Endothelial cell of umbilical vein (primary cell): ENCODE data around the gene KCNS3. TPM values are rescaled to one million over a fixed set of nuclear protein-coding genes. Genes with fewer than 3 reads are reported as not detected.

Experiments used
- BruUV-seq: library from RNA; stranded (reverse); fragments of 400-500 nt; replicated peaks from 2 replicates; lab custom pipeline; 2021; lab: Mats Ljungman, UMichigan
- CTCF ChIA-PET: fragments of 300-600, 350-600 bp; sonication (Branson Sonifier 250); formaldehyde crosslinking; loops from one replicate; lab custom pipeline; 2021; ENCODE audit warnings: antibody characterized with exemption, inconsistent platforms; lab: Charles Lee
- POLR2A ChIA-PET: fragments of 300-600, 350-600 bp; sonication (Branson Sonifier 250); formaldehyde crosslinking; loops from one replicate; lab custom pipeline; 2021; ENCODE audit warnings: antibody characterized with exemption, inconsistent platforms; lab: Charles Lee
- DNase-seq: peaks from one replicate; pipeline ENCODE4 v3.0.0-alpha.2; 2011; ENCODE audit warnings: low read depth, low spot score
- FAIRE-seq: peaks from 2 replicates; lab custom pipeline; 2011; peaks lifted over from hg19 to GRCh38; lab: Jason Lieb, UNC
- H2AFZ ChIP-seq: 2 replicates; pipeline ENCODE4 v1.6.0; 2012; ENCODE audit warnings: low read depth, low read length, control low read depth, inconsistent platforms
- H3K27ac ChIP-seq: 2 replicates; pipeline ENCODE4 v1.5.1; 2011; ENCODE audit warnings: low read depth, mild to moderate bottlenecking, control low read depth, low read length, moderate library complexity; ENCODE audit not compliant: insufficient read depth
- H3K27me3 ChIP-seq, 2 experiments: 2 replicates each; pipeline versions ENCODE4 v1.6.0 to v1.6.1; 2011; ENCODE audit warnings: low read length in 2 of 2, mixed read lengths in 1 of 2; ENCODE audit not compliant: control insufficient read depth in 2 of 2, insufficient read depth in 2 of 2
- H3K36me3 ChIP-seq, 2 experiments: 2 replicates in 1 of 2; 3 replicates in 1 of 2; pipeline ENCODE4 v1.5.1; 2011; ENCODE audit warnings: low read length in 2 of 2, mild to moderate bottlenecking in 1 of 2, moderate library complexity in 1 of 2; ENCODE audit not compliant: control insufficient read depth in 2 of 2, insufficient read depth in 2 of 2; ENCODE audit errors: extremely low read depth in 1 of 2
- H3K4me1 ChIP-seq: 3 replicates; pipeline ENCODE4 v1.5.1; 2011; ENCODE audit warnings: mild to moderate bottlenecking, low read length; ENCODE audit not compliant: control insufficient read depth, insufficient read depth; ENCODE audit errors: extremely low read depth
- H3K4me2 ChIP-seq: 2 replicates; pipeline ENCODE4 v1.6.1; 2011; ENCODE audit warnings: low read length, control low read depth, mixed read lengths; ENCODE audit not compliant: insufficient read depth
- H3K4me3 ChIP-seq, 3 experiments: fragments of 200-600 bp in 1 of 3; sonication (generic), shearing (Covaris generic) in 1 of 3; replicated peaks in 1 of 3; 2 replicates each; pipeline ENCODE4 v1.5.1; 2011 to 2016; ENCODE audit warnings: control low read depth in 3 of 3, low read length in 3 of 3, mild to moderate bottlenecking in 2 of 3, inconsistent platforms in 1 of 3, low read depth in 1 of 3, moderate library complexity in 1 of 3; ENCODE audit not compliant: insufficient read depth in 1 of 3
- H3K79me2 ChIP-seq: 2 replicates; pipeline ENCODE4 v1.6.0; 2012; ENCODE audit warnings: low read length, inconsistent platforms; ENCODE audit not compliant: control insufficient read depth, insufficient read depth
- H3K9ac ChIP-seq: replicated peaks from 2 replicates; pipeline ENCODE3; 2011; ENCODE audit warnings: low read length, control low read depth; ENCODE audit not compliant: insufficient read depth; ENCODE audit errors: extremely low read depth
- H3K9me1 ChIP-seq: replicated peaks from 3 replicates; pipeline ENCODE4 v1.6.0; 2011; ENCODE audit warnings: mild to moderate bottlenecking, low read length; ENCODE audit not compliant: control insufficient read depth, insufficient read depth; ENCODE audit errors: extremely low read depth
- H3K9me3 ChIP-seq: replicated peaks from 2 replicates; pipeline ENCODE4 v1.5.1; 2012; ENCODE audit warnings: low read length, inconsistent platforms; ENCODE audit not compliant: control insufficient read depth, insufficient read depth
- H4K20me1 ChIP-seq: replicated peaks from 2 replicates; pipeline ENCODE3; 2011; ENCODE audit warnings: mild to moderate bottlenecking, low read length; ENCODE audit not compliant: control insufficient read depth, insufficient read depth; ENCODE audit errors: extremely low read depth
- CTCF ChIP-seq, 2 donors: IDR thresholded peaks; 1 replicate in 1 of 2; 2 replicates in 1 of 2; pipeline ENCODE4 v1.5.1; 2011; ENCODE audit warnings: low read length in 2 of 2, mild to moderate bottlenecking in 2 of 2, moderate library complexity in 2 of 2, control low read depth in 1 of 2, inconsistent platforms in 1 of 2, low read depth in 1 of 2; ENCODE audit not compliant: insufficient read depth in 1 of 2; ENCODE audit errors: extremely low read depth in 1 of 2
- EZH2 ChIP-seq: IDR thresholded peaks from 2 replicates; pipeline ENCODE4 v1.6.1; 2012; ENCODE audit warnings: borderline replicate concordance, low read depth, mild to moderate bottlenecking, moderate library complexity, low read length, inconsistent platforms; ENCODE audit not compliant: severe bottlenecking
- GATA2 ChIP-seq: IDR thresholded peaks from 2 replicates; pipeline ENCODE4 v1.7.0; 2011; ENCODE audit warnings: low read depth, mild to moderate bottlenecking, moderate library complexity, mixed read lengths, low read length; ENCODE audit not compliant: insufficient read length, insufficient read depth
- MYC ChIP-seq: IDR thresholded peaks from one replicate; pipeline ENCODE4 v1.6.1; 2011; ENCODE audit warnings: mild to moderate bottlenecking, low read depth, low read length
- POLR2A ChIP-seq: IDR thresholded peaks from 2 replicates; pipeline ENCODE4 v1.6.1; 2012; ENCODE audit warnings: low read depth, mild to moderate bottlenecking, control low read depth, low read length
- dilution Hi-C: fragments of 300-500 bp; cut with MboI; formaldehyde crosslinking; loops from one replicate; pipeline ENCODE4 v1.15.0; 2019; ENCODE audit warnings: low sequenced_read_pairs; ENCODE audit not compliant: extremely low pct_ligation_motif_present
- intact Hi-C: fragments of 100-400 bp; cut with micrococcal nuclease; formaldehyde crosslinking; loops from one replicate; pipeline ENCODE4 v1.10.0; 2022
- polyA plus RNA-seq, 4 experiments: library from polyadenylated mRNA; depleted of rRNA in 3 of 4; stranded (reverse) in 3 of 4; unstranded in 1 of 4; fragments of >200 nt; gene quantifications; 2 replicates each; pipeline versions ENCODE4 v1.2.1 to v1.2.3, GENCODE V29; 2011 to 2012; ENCODE audit warnings: missing spikeins in 1 of 4
- total RNA-seq: library from RNA; stranded (reverse); gene quantifications from 2 replicates; pipeline ENCODE4 v1.2.3, GENCODE V29; 2021
- TF ChIP-seq, protein P1 (sequence below): IDR thresholded peaks from 2 replicates; pipeline ENCODE4 v1.6.1; 2011; ENCODE audit not compliant: insufficient read depth, insufficient read length

KCNS3 gene
- total and polyA plus RNA-seq, 2 donors (not counting 3 experiments of a cell fraction or from before 2014, with no cell fraction given): 0.75 to 2.4 TPM

- POLR2A ChIA-PET: no interaction called here
- Histone ChIP-seq H3K4me2 (no peak overlapping the region), H3K9ac (no peak overlapping the region), H3K4me1 (no peaks in the 10 kb centered on the region), H3K27me3 (no peaks in the 10 kb centered on the region), H4K20me1 (no peaks in the 10 kb centered on the region), H3K79me2 (no peaks in the 10 kb centered on the region), H3K4me3 (no peak overlapping the region), H2AFZ (no peak overlapping the region), H3K27ac (no peak overlapping the region), H3K9me1 (no peaks in the 10 kb centered on the region), H3K36me3 (no peaks in the 10 kb centered on the region), H3K9me3 (no peaks in the 10 kb centered on the region)
- CTCF ChIA-PET: no interaction called here
- dilution Hi-C loops (no loop called here), intact Hi-C loops (no loop called here)
- FAIRE-seq: no peak
- no peak for DNase-seq
- BruUV-seq: no TSS peak
- TF ChIP-seq EZH2 (no peak), POLR2A (no peak), GATA2 (no peak), MYC (no peak), CTCF (IDR thresholded peaks at IDR 0.05; ENCODE audit: extremely low read depth in 1 of 2, insufficient read depth in 1 of 2, low read depth in 1 of 2, low read length in 2 of 2) (no peak)
- TF ChIP-seq, protein P1, sequence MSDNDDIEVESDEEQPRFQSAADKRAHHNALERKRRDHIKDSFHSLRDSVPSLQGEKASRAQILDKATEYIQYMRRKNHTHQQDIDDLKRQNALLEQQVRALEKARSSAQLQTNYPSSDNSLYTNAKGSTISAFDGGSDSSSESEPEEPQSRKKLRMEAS: no peak
These were observed 98.6 kb downstream of the KCNS3 start for GRCh38 chr2:17976871-17977746.
